HG02981 (cell line): ENCODE measurements around the gene SSBP4.

Source experiments
- ATAC-seq: cut with Tn5 transposase; IDR thresholded peaks from one replicate; pipeline ENCODE4 v1.9.1; 2021; ENCODE audit warnings: mild to moderate bottlenecking, moderate library complexity; ENCODE audit not compliant: unreplicated experiment

Gene SSBP4

DNA sequence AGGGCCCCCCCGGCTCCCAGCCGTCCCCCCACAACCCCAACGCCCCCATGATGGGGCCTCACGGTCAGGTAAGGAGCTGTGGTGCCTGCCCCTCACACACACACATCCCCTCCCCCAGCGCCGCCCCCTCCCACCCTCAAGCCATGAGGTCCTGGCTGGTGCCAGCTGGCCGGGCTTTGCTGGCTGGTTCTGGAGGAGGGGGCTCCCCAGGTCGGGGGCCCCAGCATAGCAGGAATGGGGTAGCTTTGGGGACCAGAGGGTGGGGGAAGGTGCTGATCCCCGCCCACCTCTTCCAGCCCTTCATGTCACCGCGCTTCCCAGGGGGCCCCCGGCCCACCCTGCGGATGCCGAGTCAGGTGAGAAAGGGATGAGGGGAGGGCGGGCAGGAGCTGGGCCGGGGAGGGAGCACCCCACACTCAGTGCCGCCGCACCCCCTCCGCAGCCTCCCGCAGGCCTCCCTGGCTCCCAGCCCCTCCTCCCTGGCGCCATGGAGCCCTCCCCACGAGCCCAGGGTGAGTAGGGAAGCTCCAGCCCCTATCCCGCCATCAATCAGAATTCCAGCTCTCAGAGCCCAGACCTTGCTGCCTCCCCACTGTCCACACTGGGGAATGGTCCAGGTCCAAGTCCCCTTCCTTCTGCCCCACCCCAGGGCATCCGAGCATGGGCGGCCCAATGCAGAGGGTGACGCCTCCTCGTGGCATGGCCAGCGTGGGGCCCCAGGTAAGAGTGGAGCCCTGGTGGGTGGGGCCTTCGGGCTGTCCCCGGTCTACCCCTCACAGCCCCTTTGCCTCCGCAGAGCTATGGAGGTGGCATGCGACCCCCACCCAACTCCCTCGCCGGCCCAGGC, 12.4 kb downstream of the SSBP4 start:
- ATAC-seq, result no peak

GRCh38 chr19:18432275-18433014, 13.2 kb downstream of the SSBP4 start:
- no peak for ATAC-seq

- no peak for ATAC-seq
Observed at GRCh38 chr19:18433015-18433691, 14.0 kb downstream of the SSBP4 start.

GRCh38 chr19:18433735-18434398, 14.7 kb downstream of the SSBP4 start:
- ATAC-seq, result no peak

DNA sequence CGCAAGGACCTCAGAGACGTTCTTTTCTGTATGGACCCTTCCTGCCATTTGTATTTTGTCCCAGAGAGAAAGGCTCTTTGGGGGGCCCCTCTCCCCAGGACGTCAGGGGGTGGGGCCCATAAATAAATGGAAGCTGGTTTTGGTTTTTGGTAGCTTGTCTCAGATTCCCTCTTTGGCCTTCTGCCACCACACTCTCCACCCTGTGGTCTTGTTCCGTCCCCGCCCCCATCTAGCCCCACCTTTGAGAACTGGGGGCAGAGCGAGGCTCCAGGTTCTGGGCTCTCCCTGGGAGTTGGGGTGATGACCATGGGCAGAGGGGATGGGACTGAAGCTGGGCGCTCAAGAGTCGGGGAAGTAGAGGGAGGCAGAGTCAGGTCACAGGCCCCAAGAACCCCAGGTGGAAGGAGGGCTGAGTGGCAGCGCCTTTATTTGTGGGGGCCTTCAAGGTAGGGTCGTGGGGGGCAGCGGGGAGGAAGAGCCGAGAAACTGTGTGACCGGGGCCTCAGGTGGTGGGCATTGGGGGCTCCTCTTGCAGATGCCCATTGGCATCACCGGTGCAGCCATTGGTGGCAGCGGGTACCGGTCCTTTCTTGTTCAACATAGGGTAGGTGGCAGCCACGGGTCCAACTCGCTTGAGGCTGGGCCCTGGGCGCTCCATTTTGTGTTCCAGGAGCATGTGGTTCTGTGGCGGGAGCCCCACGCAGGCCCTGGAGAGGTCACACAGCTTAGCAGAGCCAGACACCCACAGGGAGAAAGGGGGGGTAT, 15.4 kb downstream of the SSBP4 start:
- ATAC-seq, result no peak

- no peak for ATAC-seq
Observed at GRCh38 chr19:18435178-18435841, 16.1 kb downstream of the SSBP4 start.

DNA sequence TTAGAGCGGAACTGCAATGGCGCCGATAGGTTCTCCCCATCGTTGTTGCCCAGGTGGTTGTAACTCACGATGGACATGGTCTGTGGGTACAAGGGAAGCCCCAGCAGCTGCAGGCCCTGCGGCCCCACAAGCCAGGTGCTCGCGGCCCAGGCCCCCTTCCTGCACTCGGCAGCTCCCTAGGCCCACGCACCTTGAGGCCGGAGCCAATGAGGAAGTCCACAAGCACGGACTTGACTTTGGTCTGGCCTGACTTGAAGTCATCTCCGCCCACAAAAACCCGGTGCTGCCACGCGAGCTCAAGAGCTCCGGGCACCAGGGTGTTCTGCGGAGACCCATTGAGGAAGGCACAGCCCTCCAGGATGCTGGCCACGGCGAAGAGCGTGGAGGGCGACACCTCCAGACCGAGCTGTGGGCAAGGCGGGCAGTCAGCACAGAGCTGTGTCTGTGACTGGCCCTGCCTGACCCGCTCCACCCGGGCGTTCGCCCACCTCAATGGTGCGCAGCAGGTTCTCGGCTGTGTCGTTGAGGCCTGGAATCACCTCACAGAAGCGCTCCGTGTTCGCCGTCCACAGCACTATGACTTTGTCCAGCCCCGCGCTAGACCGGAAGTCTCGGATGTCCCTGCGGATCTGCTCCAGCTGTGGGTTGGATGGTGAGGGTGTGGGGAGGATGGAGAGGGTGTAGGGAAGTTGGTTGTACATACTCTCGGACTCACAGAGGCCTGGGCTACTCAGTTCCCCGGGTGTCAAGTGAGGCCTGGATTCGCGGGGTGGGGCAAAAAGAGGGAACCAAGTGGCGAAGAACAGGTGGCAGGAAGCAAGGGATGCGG, 16.9 kb downstream of the SSBP4 start:
- no peak for ATAC-seq

DNA sequence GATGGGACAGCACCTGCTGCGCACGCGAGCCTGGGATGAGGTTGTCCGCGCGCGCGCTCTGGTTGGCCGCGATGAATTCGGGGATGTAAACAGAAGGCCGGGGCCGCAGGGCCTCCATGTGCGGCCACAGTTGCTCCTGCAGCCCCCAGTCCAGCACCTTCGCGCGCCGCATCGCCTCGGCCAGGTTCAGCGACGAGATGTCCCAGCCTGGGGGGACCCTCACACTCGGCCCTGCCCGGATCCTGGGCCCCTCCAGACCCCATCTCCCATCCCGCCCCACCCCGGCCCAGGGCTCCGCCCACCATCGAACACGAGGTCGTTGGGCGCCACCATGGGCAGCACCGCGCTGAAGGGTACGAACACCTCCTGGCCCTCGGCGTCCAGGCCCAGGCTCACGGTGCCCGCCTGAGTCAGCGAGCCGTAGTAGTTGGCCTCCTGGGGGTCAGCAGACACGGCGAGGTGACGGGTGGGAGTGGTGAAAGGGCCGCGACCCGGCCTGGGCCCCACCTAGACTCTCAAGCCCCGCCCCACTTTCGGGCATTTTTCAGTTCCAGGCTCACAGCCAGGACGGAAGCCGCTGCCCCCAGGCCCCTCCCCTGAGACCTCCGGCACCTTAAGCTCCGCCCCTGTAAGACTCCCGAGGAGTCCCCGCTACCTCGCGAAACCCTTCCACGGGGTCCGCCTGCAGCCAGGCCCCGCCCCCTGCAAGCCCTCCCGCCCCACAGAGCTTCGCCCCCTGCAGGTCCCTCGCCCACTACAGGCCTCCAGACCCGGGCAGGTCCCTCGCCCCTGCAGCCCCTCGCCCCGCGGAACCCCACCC, 17.7 kb downstream of the SSBP4 start:
- peak; percentile 49 for ATAC-seq

- ATAC-seq, result no peak
Observed at GRCh38 chr19:18437491-18438330, 18.5 kb downstream of the SSBP4 start, which contains the start of gene ISYNA1. Gene ISYNA1, minus strand, starts transcription at chr19:18438133. Its CDS starts 154 bp downstream, at chr19:18437979.

GRCh38 chr19:18438331-18439024, 19.3 kb downstream of the SSBP4 start:
- ATAC-seq, result no peak

- no peak for ATAC-seq
Observed at GRCh38 chr19:18439025-18439909, 20.1 kb downstream of the SSBP4 start.

GRCh38 chr19:18439910-18440237, 20.7 kb downstream of the SSBP4 start:
- ATAC-seq, result no peak

GRCh38 chr19:18440415-18440877, 21.2 kb downstream of the SSBP4 start:
- no peak for ATAC-seq

GRCh38 chr19:18440936-18441803, 22.0 kb downstream of the SSBP4 start:
- no peak for ATAC-seq
